ENCODE results near the gene CNNM2.
"Not testable (repeated sequence)": the region's sequence is repeated elsewhere in the genome, so short reads cannot be mapped to it uniquely, and the experiment has no call there.

Gene CNNM2

DNA sequence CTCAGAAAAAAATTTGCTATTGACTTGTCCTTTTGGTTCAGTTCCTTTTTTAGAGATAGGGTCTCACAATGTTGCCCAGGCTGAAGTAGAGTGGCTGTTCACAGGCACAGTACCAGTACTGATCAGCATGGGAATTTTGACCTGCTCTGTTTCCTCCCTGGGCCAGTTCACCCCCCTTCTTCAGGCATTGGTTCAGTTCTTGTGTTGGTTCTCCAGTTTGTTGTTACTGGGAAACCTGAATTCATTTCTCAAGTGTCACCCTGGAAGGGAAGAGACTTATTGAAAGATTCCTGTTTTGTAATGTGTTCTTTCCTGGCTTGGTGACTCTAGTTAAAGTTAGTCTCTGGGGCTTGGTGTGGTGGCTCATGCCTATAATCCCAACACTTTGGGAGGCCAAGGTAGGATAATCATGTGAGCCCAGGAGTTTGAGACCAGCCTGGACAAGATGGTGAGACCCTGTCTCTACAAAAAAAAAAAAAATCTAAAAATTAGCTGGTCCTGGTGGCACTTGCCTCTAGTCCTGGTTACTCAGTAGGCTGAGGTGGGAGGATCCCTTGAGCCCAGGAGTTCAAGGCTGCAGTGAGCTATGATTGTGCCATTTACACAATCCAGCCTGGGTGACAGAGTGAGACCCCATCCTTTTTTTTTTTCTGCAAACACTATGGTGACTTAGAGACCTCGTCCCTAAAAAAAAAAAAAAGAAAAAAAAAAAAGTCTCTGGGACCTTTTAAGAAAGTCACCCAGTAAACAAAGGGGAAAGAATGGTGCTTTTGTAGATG, 52.7 kb downstream of the CNNM2 start:
- no peak for DNase-seq

GRCh38 chr10:102975483-102976379, 57.6 kb downstream of the CNNM2 start:
- DNase-seq, result no peak

- DNase-seq, result not testable (repeated sequence)
Measured at GRCh38 chr10:102976380-102976726, 58.3 kb downstream of the CNNM2 start.

GRCh38 chr10:102982296-102982695, 64.2 kb downstream of the CNNM2 start:
- DNase-seq, result no peak

DNA sequence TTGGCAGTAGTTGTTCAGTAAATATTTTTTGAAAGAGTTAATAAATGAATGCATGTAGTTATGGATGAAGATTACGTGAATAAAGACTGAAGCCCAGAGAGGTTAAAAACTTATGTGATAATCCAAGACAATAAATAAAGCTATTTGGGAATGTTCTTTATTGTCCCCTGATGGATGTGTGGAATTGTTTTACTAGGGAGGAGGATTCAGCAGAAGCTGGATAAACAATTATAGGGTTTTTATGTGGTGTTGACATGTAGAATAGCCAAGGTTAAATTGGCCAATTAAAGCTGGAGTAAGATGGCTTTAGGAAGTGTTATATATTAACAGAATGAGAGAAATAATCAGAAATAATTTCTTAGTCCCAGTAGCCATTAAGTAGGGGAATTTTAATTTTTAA, 66.0 kb downstream of the CNNM2 start:
- no peak for DNase-seq

DNA sequence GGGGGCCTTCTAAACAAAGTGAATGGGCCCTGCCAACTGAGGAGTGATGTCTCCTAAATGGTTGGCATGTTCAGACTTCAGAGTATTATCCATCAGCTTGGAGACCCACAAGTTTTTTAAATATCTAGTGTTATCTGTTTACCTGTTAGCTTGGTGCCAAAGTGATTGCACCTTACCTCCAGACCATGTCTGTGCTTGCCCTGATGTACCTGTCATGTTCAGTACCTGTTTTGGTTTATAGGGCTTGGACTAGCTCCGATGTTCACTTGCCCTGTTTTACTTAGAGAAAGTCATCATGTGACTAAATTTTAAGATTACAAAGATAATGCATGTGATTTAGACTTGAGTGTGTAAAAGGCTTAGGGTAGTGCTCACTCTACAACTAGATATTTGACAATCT, 67.7 kb downstream of the CNNM2 start:
- no peak for DNase-seq

DNA sequence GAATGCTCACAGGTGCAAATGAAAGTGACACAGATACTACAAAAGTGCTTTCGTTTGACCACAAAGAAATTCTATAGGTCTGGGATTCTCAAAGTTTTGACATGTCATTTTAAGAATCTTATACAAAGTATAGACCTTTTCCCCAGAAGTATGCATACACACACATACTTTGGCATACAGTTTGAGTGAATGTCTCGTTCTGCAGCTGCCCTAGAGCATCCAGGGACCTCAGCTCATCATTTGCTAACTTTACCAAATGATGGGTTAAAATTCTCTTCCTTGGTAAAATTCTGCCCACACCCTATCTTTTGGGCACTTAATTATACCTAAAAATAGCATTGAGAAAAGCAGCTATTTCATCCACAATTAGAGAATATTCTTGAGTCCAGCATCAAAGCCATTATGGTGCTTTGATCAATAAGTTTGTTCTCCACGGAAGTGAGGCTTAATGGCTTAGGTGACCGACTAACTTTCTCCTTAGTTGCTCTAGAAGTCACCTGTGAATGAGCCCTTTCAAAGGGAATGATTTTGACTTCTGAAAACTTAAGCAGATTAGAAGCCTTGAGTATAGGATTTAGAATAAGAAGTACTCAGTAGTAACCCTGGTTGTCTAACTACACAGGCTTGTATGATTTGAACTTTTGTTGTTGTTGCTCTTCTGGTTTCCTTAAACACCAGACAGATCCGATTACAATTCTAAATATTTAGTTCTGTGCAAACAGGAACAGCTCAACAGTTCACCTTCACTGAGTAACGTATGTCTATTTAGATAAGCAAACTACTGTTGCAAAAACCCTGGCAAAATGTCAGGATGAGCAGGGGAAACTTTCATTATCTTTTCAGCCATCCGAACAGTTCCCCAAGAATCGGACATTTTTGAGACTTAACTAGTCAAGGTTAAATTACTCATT, 70.6 kb downstream of the CNNM2 start:
- DNase-seq, result no peak

DNA sequence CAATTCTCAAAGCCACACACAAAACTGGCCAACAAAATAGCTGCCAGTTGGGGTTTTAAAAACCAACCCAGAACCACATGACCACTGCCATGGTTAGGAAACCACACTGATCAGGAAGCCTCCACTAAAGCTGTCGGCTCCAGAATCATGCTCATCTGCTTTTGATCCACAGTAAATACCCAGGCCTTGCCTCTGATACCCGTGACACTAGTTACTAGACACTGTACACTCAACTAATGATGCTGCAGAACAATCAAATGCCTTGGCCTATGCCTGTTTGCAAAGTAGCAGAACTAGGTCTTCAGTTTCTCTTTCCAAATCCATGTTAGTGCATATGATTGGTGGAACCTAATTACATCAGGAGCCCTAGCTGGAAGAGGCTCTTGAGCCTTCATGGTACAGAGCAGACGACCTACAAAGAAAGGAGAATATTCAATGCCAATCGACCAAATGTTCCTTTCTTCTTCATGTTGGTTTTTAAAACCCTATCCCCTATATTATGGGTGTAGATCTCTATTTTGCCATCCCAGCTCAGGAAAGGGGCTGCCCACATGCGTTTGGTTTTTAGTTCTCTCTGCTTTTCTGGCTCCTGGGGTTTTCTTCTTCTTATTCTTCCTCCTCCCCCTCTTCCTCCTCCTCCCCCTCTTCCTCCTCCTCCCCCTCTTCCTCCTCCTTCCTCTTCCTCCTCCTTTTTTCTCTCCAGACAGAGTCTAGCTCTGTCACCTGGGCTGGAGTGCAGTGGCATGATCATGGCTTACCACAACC, 76.6 kb downstream of the CNNM2 start:
- DNase-seq, result no peak

- no peak for DNase-seq
Measured at GRCh38 chr10:102996876-102997275, 78.8 kb downstream of the CNNM2 start.

DNA sequence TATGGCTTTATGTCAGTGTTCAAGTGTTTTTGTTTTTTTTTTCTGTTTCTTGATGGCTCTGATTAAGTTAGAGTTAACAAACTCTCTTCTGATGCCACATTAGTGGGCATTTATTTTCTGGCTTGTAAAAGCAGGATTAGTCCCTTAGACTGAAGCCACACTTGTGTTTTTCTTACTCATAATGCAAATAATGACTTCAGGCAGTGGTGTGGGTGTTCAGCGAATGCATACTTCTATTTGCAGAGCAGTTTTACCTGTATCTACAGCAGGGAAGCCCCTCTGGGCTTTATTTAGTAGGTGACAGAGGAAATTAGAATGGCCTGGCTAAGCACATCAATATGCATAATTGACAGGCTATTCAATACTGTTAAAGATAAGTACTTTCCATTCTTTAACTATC, 79.9 kb downstream of the CNNM2 start:
- DNase-seq, result no peak

GRCh38 chr10:102998399-102998907, 80.4 kb downstream of the CNNM2 start:
- no peak for DNase-seq

DNA sequence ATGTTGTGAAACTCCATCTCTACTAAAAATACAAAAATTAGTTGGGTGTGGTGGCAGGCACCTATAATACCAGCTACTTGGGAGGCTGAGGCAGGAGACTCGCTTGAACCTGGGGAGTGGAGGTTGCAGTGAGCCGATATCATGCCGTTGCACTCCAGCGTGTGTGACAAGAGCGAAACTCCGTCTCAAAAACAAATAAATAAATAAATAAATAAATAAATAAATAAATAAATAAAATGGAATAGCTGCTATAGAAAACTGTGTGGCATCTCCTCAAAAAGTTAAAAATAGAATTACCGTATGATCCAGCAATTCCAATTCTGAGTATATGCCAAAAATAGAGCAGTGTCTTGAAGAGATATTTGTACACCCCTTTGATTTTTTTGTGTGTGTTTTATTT, 82.0 kb downstream of the CNNM2 start:
- DNase-seq, result not testable (repeated sequence)

DNA sequence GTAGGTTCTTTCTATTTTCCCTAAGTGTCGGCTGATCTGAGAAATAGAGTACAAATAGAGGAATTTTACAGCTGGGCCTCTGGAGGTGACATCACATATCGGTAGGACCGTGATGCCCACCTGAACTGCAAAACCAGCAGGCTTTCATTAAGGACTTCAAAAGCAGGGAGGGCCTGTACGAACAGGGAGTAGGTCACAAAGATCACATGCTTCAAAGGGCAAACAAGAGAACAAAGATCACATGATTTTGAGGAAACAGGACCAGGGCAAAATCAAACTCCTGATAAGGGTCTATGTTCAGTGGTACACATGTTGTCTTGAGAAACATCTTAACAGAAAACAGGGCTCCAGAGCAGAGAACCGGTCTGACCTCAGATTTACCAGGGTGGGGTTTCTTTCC, 88.9 kb downstream of the CNNM2 start:
- no peak for DNase-seq

DNA sequence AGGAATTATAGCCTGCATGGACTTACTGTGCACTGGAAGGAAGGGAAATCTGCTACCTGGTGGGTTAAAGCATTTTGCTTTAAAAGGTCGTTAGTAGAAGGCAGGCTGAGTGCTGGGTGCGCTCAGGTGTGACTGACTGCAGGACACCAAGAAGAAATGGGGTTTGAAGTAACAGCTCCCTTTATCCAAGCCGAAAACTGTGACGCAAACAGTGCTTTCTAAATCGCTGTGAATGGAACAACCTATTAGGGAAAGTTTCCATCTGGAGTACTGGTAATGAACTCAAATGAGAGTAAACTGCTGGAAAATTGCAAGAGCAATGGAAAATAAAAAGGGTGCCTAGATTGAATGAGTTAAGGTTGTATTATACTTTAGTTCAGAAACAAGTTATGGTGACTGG, 95.3 kb downstream of the CNNM2 start:
- no peak for DNase-seq

GRCh38 chr10:103019425-103019824, 101.3 kb downstream of the CNNM2 start:
- no peak for DNase-seq

- DNase-seq, result no peak
Measured at GRCh38 chr10:103021150-103021899, 103.2 kb downstream of the CNNM2 start.

DNA sequence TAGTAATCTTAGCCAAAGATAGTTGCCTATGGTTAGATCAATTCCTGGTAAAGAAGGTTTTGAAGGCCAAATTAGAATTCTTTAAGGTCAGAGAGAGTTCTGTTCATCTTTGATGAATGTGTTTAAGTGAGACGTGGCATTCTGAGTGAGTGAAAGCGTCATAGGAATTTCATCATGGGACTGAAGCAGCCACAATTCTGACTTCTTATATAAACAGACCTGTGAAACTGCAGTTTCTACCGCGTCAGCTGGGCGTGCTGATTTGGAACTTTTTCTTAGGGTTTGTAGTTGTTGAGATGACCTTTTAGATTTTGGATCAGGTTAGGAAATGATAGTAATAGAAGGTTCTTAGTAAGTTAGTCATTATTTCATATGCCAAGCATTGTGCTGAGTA, 103.8 kb downstream of the CNNM2 start:
- no peak for DNase-seq

DNA sequence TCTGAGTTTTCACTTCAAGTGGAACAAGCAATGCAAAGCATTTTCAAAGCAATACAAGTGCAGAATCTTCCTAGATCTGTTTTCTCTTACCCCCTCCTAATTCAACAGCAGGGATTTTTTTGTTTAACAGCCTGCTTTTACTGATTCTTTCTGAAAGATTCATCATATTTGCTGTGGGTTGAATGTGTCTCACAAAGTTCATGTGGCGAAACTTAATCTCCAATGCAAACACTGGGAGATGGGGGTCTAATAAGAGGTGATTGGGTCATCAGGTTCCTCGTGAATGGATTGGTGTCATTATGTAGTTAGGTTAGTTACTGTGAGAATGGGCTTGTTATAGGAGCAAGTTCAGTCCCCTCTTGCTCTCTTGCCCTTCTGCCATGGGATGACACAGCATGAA, 107.6 kb downstream of the CNNM2 start:
- DNase-seq, result no peak

- DNase-seq, result no peak
Measured at GRCh38 chr10:103038570-103038969, 120.5 kb downstream of the CNNM2 start.

DNA sequence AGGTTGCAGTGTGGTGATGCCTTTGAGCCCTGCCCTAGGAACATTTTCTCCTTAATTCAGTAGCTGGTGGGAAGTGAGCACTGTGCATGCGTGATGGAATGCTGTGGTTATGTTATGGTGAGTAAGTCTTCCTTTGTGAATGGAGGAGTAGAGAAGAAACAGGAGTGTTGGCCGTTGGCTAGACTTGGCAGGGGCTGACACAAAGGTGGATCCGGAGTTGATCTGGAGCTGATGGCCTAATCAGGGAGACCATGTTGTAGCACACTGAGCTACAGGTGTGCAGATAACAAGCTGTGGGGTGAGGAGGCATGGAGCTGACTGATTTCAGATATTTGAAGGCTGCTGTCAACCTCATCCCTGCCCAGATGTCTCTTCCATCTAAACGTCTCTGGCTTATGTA, 122.3 kb downstream of the CNNM2 start:
- DNase-seq, result no peak

DNA sequence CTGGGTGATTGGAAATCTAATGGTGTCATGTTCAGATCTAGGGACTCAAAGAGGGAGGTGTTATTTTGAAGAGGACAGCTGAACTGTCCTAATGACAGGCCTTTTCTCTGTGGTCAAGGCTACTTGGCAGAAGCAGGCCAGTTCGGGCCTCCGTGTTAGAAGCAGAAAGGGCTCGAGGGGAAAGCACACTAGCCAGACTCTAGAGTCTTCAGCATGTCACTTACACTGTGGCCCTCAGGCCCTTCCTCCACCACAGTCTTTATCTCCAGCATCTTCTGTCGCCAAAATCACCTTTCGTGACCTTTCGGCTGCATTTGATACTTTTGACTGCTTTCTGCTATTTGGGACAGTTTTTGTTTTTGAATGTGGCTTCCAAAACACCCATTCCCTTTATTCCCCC, 123.3 kb downstream of the CNNM2 start:
- DNase-seq, result no peak

DNA sequence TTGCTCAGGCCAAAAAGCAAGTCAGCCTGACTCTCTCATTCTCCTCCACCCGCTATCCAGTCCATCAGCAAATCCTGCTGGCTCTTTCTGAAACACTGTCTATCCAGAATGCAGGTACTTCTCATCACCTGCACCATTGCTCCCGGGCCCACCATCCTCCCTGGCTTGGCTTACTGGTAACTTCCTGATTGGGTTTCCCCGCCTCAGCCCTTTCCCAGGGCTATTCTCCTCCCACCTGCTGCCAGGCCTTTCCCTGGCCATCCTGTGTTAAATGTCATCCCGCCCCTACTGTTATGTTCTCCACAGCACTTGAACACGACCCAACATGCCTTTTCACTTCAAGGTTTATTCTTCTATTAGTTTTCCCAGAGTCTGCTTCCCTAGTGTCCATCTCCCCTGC, 124.0 kb downstream of the CNNM2 start:
- DNase-seq, result no peak
